Natural killer cell (primary cell): ENCODE results near the gene KIN. TPM values are rescaled to one million over a fixed set of nuclear protein-coding genes. Genes with fewer than 3 reads are reported as not detected.

ENCODE experiments used
- ATAC-seq, 3 donors: fragments of 150-1000 bp in 2 of 3; fragments of 200-7000 bp in 1 of 3; cut with Tn5 transposase; 1 replicate in 1 of 3; 2 replicates in 2 of 3; pipeline ENCODE4 v1.10.0; 2021; ENCODE audit warnings: mild to moderate bottlenecking in 2 of 3, moderate library complexity in 2 of 3
- DNase-seq, 2 donors: peaks; one replicate each; pipeline versions ENCODE4 v3.0.0 to v3.0.0-alpha.2; 2013 to 2021; ENCODE audit warnings: mixed read lengths in 1 of 2
- H3K27ac ChIP-seq: one replicate; pipeline ENCODE4 v1.5.1; 2013; ENCODE audit warnings: mild to moderate bottlenecking, low read length
- H3K27me3 ChIP-seq: one replicate; pipeline ENCODE4 v1.6.1; 2013; ENCODE audit warnings: low read length; ENCODE audit not compliant: control insufficient read depth, insufficient read depth
- H3K36me3 ChIP-seq: one replicate; pipeline ENCODE4 v1.6.1; 2013; ENCODE audit warnings: low read length; ENCODE audit not compliant: control insufficient read depth, insufficient read depth
- H3K4me1 ChIP-seq: one replicate; pipeline ENCODE4 v1.6.1; 2013; ENCODE audit warnings: low read length; ENCODE audit not compliant: control insufficient read depth, insufficient read depth
- H3K4me3 ChIP-seq: one replicate; pipeline ENCODE4 v1.5.1; 2013; ENCODE audit warnings: low read length
- H3K9me3 ChIP-seq: one replicate; pipeline ENCODE4 v1.6.1; 2013; ENCODE audit warnings: low read length; ENCODE audit not compliant: control insufficient read depth, insufficient read depth
- H3K27ac Mint-ChIP-seq, 2 donors: one replicate each; pipeline ENCODE4 v1.8.0; 2022; ENCODE audit warnings: mild to moderate bottlenecking in 2 of 2, mixed read lengths in 2 of 2, moderate library complexity in 1 of 2
- H3K27me3 Mint-ChIP-seq, 2 donors: one replicate each; pipeline ENCODE4 v1.8.0; 2022; ENCODE audit warnings: low read depth in 2 of 2, mixed read lengths in 2 of 2
- H3K36me3 Mint-ChIP-seq: one replicate; pipeline ENCODE4 v1.8.0; 2022; ENCODE audit warnings: mixed read lengths
- H3K4me1 Mint-ChIP-seq, 2 donors: one replicate each; pipeline ENCODE4 v1.8.0; 2022; ENCODE audit warnings: mixed read lengths in 2 of 2
- H3K4me3 Mint-ChIP-seq: one replicate; pipeline ENCODE4 v1.8.0; 2022; ENCODE audit warnings: mild to moderate bottlenecking, moderate library complexity, mixed read lengths
- H3K9me3 Mint-ChIP-seq, 2 donors: one replicate each; pipeline ENCODE4 v1.8.0; 2022; ENCODE audit warnings: mixed read lengths in 2 of 2
- WGBS: methylation state at CpG from one replicate; pipeline ENCODE4 v1.1.7; 2013; ENCODE audit warnings: missing lambda C conversion rate; ENCODE audit not compliant: insufficient coverage; 5-methylcytosine and 5-hydroxymethylcytosine counted together
- intact Hi-C: fragments of 100-400 bp; cut with micrococcal nuclease; formaldehyde crosslinking; loops from one replicate; pipeline ENCODE4 v1.14.2; 2022
- total RNA-seq, 4 donors: library from RNA; stranded (reverse); fragments of 120-200 nt in 1 of 4; gene quantifications; one replicate each; pipeline versions ENCODE4 v1.2.3 to v1.2.4, GENCODE V29; 2013 to 2022
- TF ChIP-seq, protein P1 (sequence below): fragments of 200-600 bp; IDR thresholded peaks from one replicate; pipeline ENCODE4 v1.8.0; 2022; ENCODE audit warnings: antibody characterized with exemption

KIN gene
- total RNA-seq, 3 donors from 2014 or later (not counting 1 experiment from before 2014, with no cell fraction given), result 12.3 to 16.6 (median 14.2) TPM

DNA sequence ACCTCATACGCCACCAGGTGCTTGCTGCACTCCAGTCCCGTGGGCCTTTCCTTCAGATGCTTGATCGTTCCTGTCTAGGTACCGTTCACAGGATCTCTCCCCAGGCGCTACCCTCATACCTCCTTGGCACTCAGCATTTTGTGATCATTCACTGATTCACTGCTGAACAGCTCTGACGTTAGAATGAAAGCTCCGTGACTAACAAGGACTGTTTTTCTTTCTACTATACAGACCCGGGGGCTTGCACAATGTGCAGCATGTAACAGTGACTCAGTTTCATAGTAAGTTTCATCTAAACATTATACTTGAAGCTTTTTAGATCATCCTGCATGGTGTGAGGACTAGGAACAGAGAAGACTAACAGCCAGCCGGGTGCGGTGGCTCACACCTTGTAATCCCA is 20.6 kb downstream of the KIN start:
- no peaks in the 10 kb centered on the region for H3K4me1 Mint-ChIP-seq
- Histone ChIP-seq H3K4me3 (no peak overlapping the region), H3K27ac (no peak overlapping the region), H3K36me3 (peaks cover 69% of the 10 kb centered on the region), H3K27me3 (no peaks in the 10 kb centered on the region), H3K9me3 (no peaks in the 10 kb centered on the region), H3K4me1 (no peaks in the 10 kb centered on the region)
- 96% methylated on average over 10 of the region's 10 CpGs for WGBS
- ATAC-seq (no peak), DNase-seq (no peak)
- TF ChIP-seq, protein P1, sequence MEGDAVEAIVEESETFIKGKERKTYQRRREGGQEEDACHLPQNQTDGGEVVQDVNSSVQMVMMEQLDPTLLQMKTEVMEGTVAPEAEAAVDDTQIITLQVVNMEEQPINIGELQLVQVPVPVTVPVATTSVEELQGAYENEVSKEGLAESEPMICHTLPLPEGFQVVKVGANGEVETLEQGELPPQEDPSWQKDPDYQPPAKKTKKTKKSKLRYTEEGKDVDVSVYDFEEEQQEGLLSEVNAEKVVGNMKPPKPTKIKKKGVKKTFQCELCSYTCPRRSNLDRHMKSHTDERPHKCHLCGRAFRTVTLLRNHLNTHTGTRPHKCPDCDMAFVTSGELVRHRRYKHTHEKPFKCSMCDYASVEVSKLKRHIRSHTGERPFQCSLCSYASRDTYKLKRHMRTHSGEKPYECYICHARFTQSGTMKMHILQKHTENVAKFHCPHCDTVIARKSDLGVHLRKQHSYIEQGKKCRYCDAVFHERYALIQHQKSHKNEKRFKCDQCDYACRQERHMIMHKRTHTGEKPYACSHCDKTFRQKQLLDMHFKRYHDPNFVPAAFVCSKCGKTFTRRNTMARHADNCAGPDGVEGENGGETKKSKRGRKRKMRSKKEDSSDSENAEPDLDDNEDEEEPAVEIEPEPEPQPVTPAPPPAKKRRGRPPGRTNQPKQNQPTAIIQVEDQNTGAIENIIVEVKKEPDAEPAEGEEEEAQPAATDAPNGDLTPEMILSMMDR, result no peak
- no peak overlapping the region for H3K4me3 Mint-ChIP-seq
- H3K36me3 Mint-ChIP-seq, result peaks cover 21% of the 10 kb centered on the region
- no peaks in the 10 kb centered on the region for H3K27me3 Mint-ChIP-seq
- intact Hi-C loops, result no loop called here
- H3K9me3 Mint-ChIP-seq, result no peaks in the 10 kb centered on the region
- H3K27ac Mint-ChIP-seq, result no peak overlapping the region

DNA sequence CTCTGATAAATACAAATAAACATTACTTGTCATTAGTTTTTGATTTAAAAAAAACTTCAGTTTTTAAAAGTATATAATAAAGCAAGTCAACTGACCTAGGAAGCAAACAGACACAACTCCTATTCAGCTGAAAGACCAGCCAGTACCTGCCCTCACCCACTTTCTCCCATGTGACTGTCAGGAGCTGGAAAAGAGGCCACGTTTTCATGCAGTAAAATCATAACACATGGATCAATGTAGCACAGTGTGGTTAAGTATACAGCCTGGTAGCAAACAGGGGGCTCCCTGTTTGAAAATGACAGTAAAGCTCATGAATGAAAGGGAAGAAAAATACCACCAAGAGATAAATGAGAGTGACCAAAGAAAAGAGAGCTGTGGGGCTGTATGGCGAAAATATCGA is 21.6 kb downstream of the KIN start:
- Histone ChIP-seq H3K36me3 (peaks cover 73% of the 10 kb centered on the region), H3K27ac (no peak overlapping the region), H3K4me3 (no peak overlapping the region), H3K4me1 (no peaks in the 10 kb centered on the region), H3K9me3 (no peaks in the 10 kb centered on the region), H3K27me3 (no peaks in the 10 kb centered on the region)
- Mint-ChIP-seq H3K27me3 (no peaks in the 10 kb centered on the region), H3K9me3 (no peaks in the 10 kb centered on the region), H3K4me3 (no peak overlapping the region), H3K4me1 (no peaks in the 10 kb centered on the region), H3K36me3 (peaks cover 23% of the 10 kb centered on the region), H3K27ac (no peak overlapping the region)
- DNase-seq, result no peak
- no peak for ATAC-seq
- 100% methylated on average over 3 of the region's 3 CpGs for WGBS
- intact Hi-C loops, result no loop called here
- TF ChIP-seq, protein P1, result no peak

DNA sequence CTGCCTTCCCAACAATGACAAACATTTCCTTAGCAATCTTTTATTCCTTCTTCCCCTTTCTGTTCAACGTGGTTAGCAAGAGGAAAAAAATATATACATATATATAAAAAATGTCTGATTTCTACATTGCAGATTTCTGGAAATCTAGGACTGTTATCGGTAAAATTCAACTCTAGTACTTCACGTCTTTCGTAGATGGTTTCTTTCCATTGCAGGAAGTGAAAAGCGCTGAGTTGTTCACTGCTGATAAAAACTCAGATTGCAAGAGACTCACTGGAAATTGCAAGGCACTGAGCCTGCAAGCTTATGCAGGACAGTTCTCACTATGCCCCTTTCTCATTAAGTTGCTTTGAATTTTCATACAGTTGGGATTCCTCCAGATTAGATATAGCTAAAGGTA is 23.9 kb downstream of the KIN start:
- Mint-ChIP-seq H3K36me3 (peaks cover 15% of the 10 kb centered on the region), H3K27me3 (no peaks in the 10 kb centered on the region), H3K27ac (no peak overlapping the region), H3K9me3 (no peaks in the 10 kb centered on the region), H3K4me1 (no peaks in the 10 kb centered on the region), H3K4me3 (no peak overlapping the region)
- DNase-seq (no peak), ATAC-seq (no peak)
- Histone ChIP-seq H3K4me1 (no peaks in the 10 kb centered on the region), H3K27me3 (no peaks in the 10 kb centered on the region), H3K9me3 (no peaks in the 10 kb centered on the region), H3K36me3 (peaks cover 80% of the 10 kb centered on the region), H3K4me3 (no peak overlapping the region), H3K27ac (no peak overlapping the region)
- intact Hi-C loops, result no loop called here
- WGBS, result 55% methylated on average over 4 of the region's 5 CpGs
- TF ChIP-seq, protein P1, result no peak

DNA sequence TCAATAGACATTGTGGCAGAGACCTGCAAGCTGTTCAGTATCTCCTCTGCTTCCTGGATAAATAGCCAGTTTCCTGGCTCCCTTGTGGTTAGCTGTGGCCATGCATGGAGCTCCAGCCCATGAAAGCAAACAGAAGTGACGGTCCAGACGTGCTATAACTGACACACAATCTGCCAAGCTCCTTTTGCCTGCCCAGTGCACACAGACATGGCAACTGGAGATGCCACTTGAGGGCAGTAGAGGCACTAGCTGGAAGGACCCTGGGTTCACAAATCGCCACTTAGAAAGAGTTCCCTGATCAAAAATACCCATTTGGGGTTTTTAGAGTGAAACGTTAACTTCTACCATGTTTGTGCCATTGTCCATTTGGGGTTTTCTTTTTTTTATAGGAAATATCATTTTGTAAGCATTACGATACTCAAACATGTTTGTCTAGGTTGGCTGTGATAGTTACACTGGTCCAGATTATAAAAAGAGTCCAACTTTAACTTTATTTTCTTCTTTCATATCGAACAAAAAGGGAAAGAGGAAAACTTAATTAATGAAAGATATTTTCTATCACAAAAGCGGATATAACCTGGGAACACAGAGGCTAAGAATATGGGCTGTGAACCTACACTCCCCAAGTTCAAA is 31.3 kb downstream of the KIN start:
- DNase-seq (peak in 1 of 2 donors; percentile 46), ATAC-seq (peak in 1 of 3 donors; percentile 40)
- peaks cover 74% of the 10 kb centered on the region for H3K36me3 ChIP-seq
- WGBS, result 62% methylated on average over 4 of the region's 7 CpGs
- H3K27ac ChIP-seq, result no peak overlapping the region
- H3K36me3 Mint-ChIP-seq, result peaks cover 26% of the 10 kb centered on the region
- intact Hi-C loops, result loop anchor here (10.0 kb wide), 1 partner anchor 1448 kb away; no protein-coding TSS in a partner anchor
- no peak overlapping the region for H3K4me3 ChIP-seq
- no peaks in the 10 kb centered on the region for H3K9me3 Mint-ChIP-seq
- no peak overlapping the region for H3K4me3 Mint-ChIP-seq
- no peaks in the 10 kb centered on the region for H3K4me1 ChIP-seq
- H3K4me1 Mint-ChIP-seq, result no peaks in the 10 kb centered on the region
- H3K27ac Mint-ChIP-seq, result no peak overlapping the region
- H3K27me3 ChIP-seq, result no peaks in the 10 kb centered on the region
- H3K9me3 ChIP-seq, result no peaks in the 10 kb centered on the region
- TF ChIP-seq, protein P1, result no peak
- H3K27me3 Mint-ChIP-seq, result no peaks in the 10 kb centered on the region
